Lower lobe of right lung (tissue), 2 donors: ENCODE measurements around the gene CRADD. TPM values are rescaled to one million over a fixed set of nuclear protein-coding genes. Genes with fewer than 3 reads are reported as not detected.

ENCODE experiments used
- ATAC-seq, 2 donors: fragments of 200-7000 bp; cut with Tn5 transposase; one replicate each; pipeline ENCODE4 v1.9.1; 2020 to 2022; ENCODE audit warnings: mild to moderate bottlenecking in 2 of 2, moderate library complexity in 2 of 2
- DNase-seq: peaks from one replicate; pipeline ENCODE4 v3.0.0-alpha.2; 2020
- H3K27ac ChIP-seq: fragments of 200-600 bp; one replicate; pipeline ENCODE4 v1.8.0; 2022
- H3K27me3 ChIP-seq: fragments of 200-600 bp; one replicate; pipeline ENCODE4 v1.8.0; 2022; ENCODE audit warnings: low read depth
- H3K36me3 ChIP-seq: fragments of 200-600 bp; one replicate; pipeline ENCODE4 v1.8.0; 2022; ENCODE audit warnings: mild to moderate bottlenecking
- H3K4me1 ChIP-seq: fragments of 200-600 bp; one replicate; pipeline ENCODE4 v1.8.0; 2022
- H3K4me3 ChIP-seq: fragments of 200-600 bp; one replicate; pipeline ENCODE4 v1.8.0; 2022; ENCODE audit warnings: mild to moderate bottlenecking
- H3K9me3 ChIP-seq: fragments of 200-600 bp; one replicate; pipeline ENCODE4 v1.8.0; 2022
- CTCF ChIP-seq: fragments of 200-600 bp; IDR thresholded peaks from one replicate; pipeline ENCODE4 v1.8.0; 2022; ENCODE audit warnings: antibody characterized with exemption, mild to moderate bottlenecking
- intact Hi-C: fragments of 100-400 bp; cut with DNase I; formaldehyde crosslinking; loops from one replicate; pipeline ENCODE4 v1.11.0; 2022
- total RNA-seq: library from RNA; stranded (reverse); fragmentation: NEBNext Ultra II Directional; extraction: Animal tissue kit (Norgen Biotek cat#: 25700); gene quantifications from one replicate; pipeline ENCODE4 v1.2.1, GENCODE V29; 2021
- donor health status: DM: no; HTN: yes; CAD: no; lungs with severe emphysema.

Gene CRADD
- total RNA-seq, 1 donor from 2014 or later, result 16.5 TPM

GRCh38 chr12:93886533-93887511, 209.6 kb downstream of the CRADD start:
- Histone ChIP-seq H3K9me3 (no peaks in the 10 kb centered on the region), H3K4me1 (no peaks in the 10 kb centered on the region), H3K27ac (no peak overlapping the region), H3K27me3 (no peaks in the 10 kb centered on the region), H3K4me3 (no peak overlapping the region), H3K36me3 (no peaks in the 10 kb centered on the region)
- no peak for ATAC-seq
- DNase-seq, result no peak
- no peak for TF ChIP-seq CTCF
- intact Hi-C loops, result no loop called here

GRCh38 chr12:93888964-93889363, 211.8 kb downstream of the CRADD start:
- H3K4me1 ChIP-seq, result peaks cover 4% of the 10 kb centered on the region
- H3K36me3 ChIP-seq, result no peaks in the 10 kb centered on the region
- no peaks in the 10 kb centered on the region for H3K9me3 ChIP-seq
- DNase-seq (no peak), ATAC-seq (peak in 1 of 2 donors; percentile 12)
- H3K27ac ChIP-seq, result no peak overlapping the region
- no peak overlapping the region for H3K4me3 ChIP-seq
- TF ChIP-seq CTCF, result no peak
- intact Hi-C loops, result no loop called here
- no peaks in the 10 kb centered on the region for H3K27me3 ChIP-seq

GRCh38 chr12:93889516-93890212, 212.5 kb downstream of the CRADD start:
- DNase-seq (no peak), ATAC-seq (no peak)
- H3K27me3 ChIP-seq, result no peaks in the 10 kb centered on the region
- intact Hi-C loops, result no loop called here
- H3K4me1 ChIP-seq, result peaks cover 10% of the 10 kb centered on the region
- TF ChIP-seq CTCF, result no peak
- H3K4me3 ChIP-seq, result no peak overlapping the region
- H3K36me3 ChIP-seq, result no peaks in the 10 kb centered on the region
- no peaks in the 10 kb centered on the region for H3K9me3 ChIP-seq
- H3K27ac ChIP-seq, result no peak overlapping the region

GRCh38 chr12:93892423-93893268, 215.5 kb downstream of the CRADD start:
- H3K4me1 ChIP-seq, result peaks cover 17% of the 10 kb centered on the region
- ATAC-seq, result no peak
- H3K27me3 ChIP-seq, result no peaks in the 10 kb centered on the region
- no peak for TF ChIP-seq CTCF
- no peak overlapping the region for H3K27ac ChIP-seq
- no peaks in the 10 kb centered on the region for H3K36me3 ChIP-seq
- intact Hi-C loops, result no loop called here
- no peaks in the 10 kb centered on the region for H3K9me3 ChIP-seq
- no peak for DNase-seq
- H3K4me3 ChIP-seq, result no peak overlapping the region
